Testis (tissue), 3 donors: Measurements from ENCODE around the gene REEP3. TPM values are rescaled to one million over a fixed set of nuclear protein-coding genes. Genes with fewer than 3 reads are reported as not detected.

ENCODE experiments used
- DNase-seq: peaks from one replicate; pipeline ENCODE4 v3.0.0-alpha.2; 2019
- H3K27ac ChIP-seq, 2 donors: fragments of 200-600 bp; sonication (generic); one replicate each; pipeline ENCODE4 v1.5.1; 2019
- H3K27me3 ChIP-seq: fragments of 200-600 bp; sonication (generic); one replicate; pipeline ENCODE4 v1.5.1; 2019
- H3K36me3 ChIP-seq: fragments of 200-600 bp; sonication (generic); one replicate; pipeline ENCODE4 v1.5.1; 2017; ENCODE audit warnings: low read depth; ENCODE audit errors: missing control alignments
- H3K4me1 ChIP-seq: fragments of 200-600 bp; sonication (generic); one replicate; pipeline ENCODE4 v1.5.1; 2019
- H3K4me3 ChIP-seq, 2 donors: fragments of 200-600 bp; sonication (generic); one replicate each; pipeline ENCODE4 v1.5.1; 2017 to 2019
- H3K9me3 ChIP-seq: fragments of 200-600 bp; sonication (generic); one replicate; pipeline ENCODE4 v1.5.1; 2017
- POLR2A ChIP-seq: fragments of 450-650 bp; IDR thresholded peaks from one replicate; pipeline ENCODE4 v1.6.1; 2017; ENCODE audit warnings: antibody characterized with exemption, mild to moderate bottlenecking, moderate library complexity
- WGBS, 2 donors: methylation state at CpG; one replicate each; pipeline ENCODE4 v1.1.5; 2018; 5-methylcytosine and 5-hydroxymethylcytosine counted together
- intact Hi-C: fragments of 100-400 bp; cut with DNase I; formaldehyde crosslinking; loops from one replicate; pipeline ENCODE4 v1.15.1; 2023; ENCODE audit warnings: low total_unique reads
- polyA plus RNA-seq: library from polyadenylated mRNA; stranded (reverse); fragments of 350-450 nt; fragmentation: Illumina TruSeq; extraction: RNeasy Lipid Tissue Mini Kit (QIAGEN cat#74804); gene quantifications from one replicate; pipeline ENCODE4 v1.2.3, GENCODE V29; 2014; ENCODE audit warnings: low read depth, low replicate concordance; ENCODE audit not compliant: insufficient read depth
- total RNA-seq, 2 donors: library from RNA; depleted of rRNA; stranded (reverse); fragments of >200 nt; gene quantifications; one replicate each; pipeline ENCODE4 v1.2.3, GENCODE V29; 2016
- TF ChIP-seq, protein P1 (sequence below), 3 experiments: fragments of 450-650 bp in 2 of 3; fragments of 200-600 bp in 1 of 3; sonication (generic) in 1 of 3; IDR thresholded peaks; one replicate each; pipeline ENCODE4 v1.5.1; 2016 to 2019; ENCODE audit warnings: antibody characterized with exemption in 3 of 3, mild to moderate bottlenecking in 2 of 3, moderate library complexity in 1 of 3

REEP3 gene
- total and polyA plus RNA-seq, 3 donors from 2014 or later = 18.4 to 45.2 (median 20.3) TPM

- Histone ChIP-seq H3K4me1 (peaks cover 5% of the 10 kb centered on the region), H3K27ac (no peak overlapping the region), H3K36me3 (no peaks in the 10 kb centered on the region), H3K27me3 (no peaks in the 10 kb centered on the region), H3K4me3 (no peak overlapping the region), H3K9me3 (no peaks in the 10 kb centered on the region)
- intact Hi-C loops = no loop called here
- WGBS, 2 donors = 67 to 73% methylated on average over 4 of the region's 4 CpGs
- DNase-seq = no peak
- no peak for TF ChIP-seq POLR2A
- TF ChIP-seq, protein P1, sequence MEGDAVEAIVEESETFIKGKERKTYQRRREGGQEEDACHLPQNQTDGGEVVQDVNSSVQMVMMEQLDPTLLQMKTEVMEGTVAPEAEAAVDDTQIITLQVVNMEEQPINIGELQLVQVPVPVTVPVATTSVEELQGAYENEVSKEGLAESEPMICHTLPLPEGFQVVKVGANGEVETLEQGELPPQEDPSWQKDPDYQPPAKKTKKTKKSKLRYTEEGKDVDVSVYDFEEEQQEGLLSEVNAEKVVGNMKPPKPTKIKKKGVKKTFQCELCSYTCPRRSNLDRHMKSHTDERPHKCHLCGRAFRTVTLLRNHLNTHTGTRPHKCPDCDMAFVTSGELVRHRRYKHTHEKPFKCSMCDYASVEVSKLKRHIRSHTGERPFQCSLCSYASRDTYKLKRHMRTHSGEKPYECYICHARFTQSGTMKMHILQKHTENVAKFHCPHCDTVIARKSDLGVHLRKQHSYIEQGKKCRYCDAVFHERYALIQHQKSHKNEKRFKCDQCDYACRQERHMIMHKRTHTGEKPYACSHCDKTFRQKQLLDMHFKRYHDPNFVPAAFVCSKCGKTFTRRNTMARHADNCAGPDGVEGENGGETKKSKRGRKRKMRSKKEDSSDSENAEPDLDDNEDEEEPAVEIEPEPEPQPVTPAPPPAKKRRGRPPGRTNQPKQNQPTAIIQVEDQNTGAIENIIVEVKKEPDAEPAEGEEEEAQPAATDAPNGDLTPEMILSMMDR (IDR thresholded peaks at IDR 0.05) = no peak
These were observed 17.8 kb upstream of the REEP3 start for GRCh38 chr10:63503395-63503794.

- no peak overlapping the region for H3K27ac ChIP-seq
- H3K27me3 ChIP-seq = no peaks in the 10 kb centered on the region
- 74 to 79% methylated on average over 3 of the region's 3 CpGs for WGBS, 2 donors
- H3K36me3 ChIP-seq = no peaks in the 10 kb centered on the region
- peaks cover 5% of the 10 kb centered on the region for H3K4me1 ChIP-seq
- no peak for TF ChIP-seq POLR2A
- TF ChIP-seq, protein P1 (IDR thresholded peaks at IDR 0.05) = no peak
- DNase-seq = no peak
- no peaks in the 10 kb centered on the region for H3K9me3 ChIP-seq
- no peak overlapping the region for H3K4me3 ChIP-seq
- intact Hi-C loops = no loop called here
These were observed 16.9 kb upstream of the REEP3 start for GRCh38 chr10:63504145-63504881.

DNA sequence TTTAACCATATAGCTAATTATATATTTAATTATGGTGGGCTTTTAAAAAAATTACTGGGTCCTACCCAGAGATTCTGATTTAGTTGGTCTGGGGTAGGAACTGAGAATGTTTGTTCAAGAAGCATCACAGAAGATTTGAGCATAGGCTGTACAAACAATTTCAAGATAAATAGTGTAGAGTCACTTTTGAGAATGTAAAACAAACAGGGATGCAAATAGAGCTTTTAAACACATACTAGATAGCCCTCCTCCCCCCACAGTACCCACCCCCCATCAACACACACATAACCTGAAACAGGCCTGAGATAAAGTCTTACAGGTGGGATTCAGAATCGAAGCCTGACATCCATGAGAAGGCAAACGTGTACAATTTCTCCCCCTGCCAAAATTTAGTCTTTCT is 15.6 kb upstream of the REEP3 start:
- Histone ChIP-seq H3K27me3 (no peaks in the 10 kb centered on the region), H3K4me3 (no peak overlapping the region), H3K36me3 (no peaks in the 10 kb centered on the region), H3K9me3 (no peaks in the 10 kb centered on the region), H3K27ac (no peak overlapping the region), H3K4me1 (peaks cover 5% of the 10 kb centered on the region)
- no peak for TF ChIP-seq POLR2A
- TF ChIP-seq, protein P1 (IDR thresholded peaks at IDR 0.05) = no peak
- intact Hi-C loops = no loop called here
- no peak for DNase-seq
- 63 to 74% methylated on average over 2 of the region's 2 CpGs for WGBS, 2 donors

DNA sequence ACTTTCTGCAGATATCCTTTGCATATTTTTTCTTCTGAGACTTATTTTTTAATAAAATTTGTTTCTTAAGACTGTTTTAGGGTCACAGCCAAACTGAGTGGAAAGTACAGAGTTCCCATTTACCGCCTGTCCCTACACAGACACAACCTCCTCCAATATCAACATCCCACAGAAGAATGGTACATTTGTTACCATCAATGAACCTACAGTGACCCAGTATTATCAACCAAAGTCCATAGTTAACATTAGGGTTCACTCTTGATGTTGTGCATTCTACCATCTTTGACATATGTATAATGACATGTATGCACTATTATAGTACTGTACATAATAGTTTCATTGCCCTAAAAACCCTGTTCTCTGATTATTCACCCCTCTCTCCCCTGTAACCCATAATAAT is 14.6 kb upstream of the REEP3 start:
- WGBS, 2 donors = 23 to 40% methylated on average over 1 of the region's 1 CpG
- intact Hi-C loops = no loop called here
- H3K27ac ChIP-seq = no peak overlapping the region
- no peak for TF ChIP-seq POLR2A
- TF ChIP-seq, protein P1 (IDR thresholded peaks at IDR 0.05) = no peak
- H3K4me1 ChIP-seq = peaks cover 5% of the 10 kb centered on the region
- no peaks in the 10 kb centered on the region for H3K36me3 ChIP-seq
- no peak overlapping the region for H3K4me3 ChIP-seq
- H3K27me3 ChIP-seq = no peaks in the 10 kb centered on the region
- no peak for DNase-seq
- H3K9me3 ChIP-seq = no peaks in the 10 kb centered on the region
